Activated CD4-positive, alpha-beta T cell treated with anti-CD3 and anti-CD28 coated beads, Interleukin-2, amount 50 U/mL, for 4 hours (primary cell): Measurements from ENCODE around the gene PHACTR3.
"Not testable (repeated sequence)": the region's sequence is repeated elsewhere in the genome, so short reads cannot be mapped to it uniquely, and the experiment has no call there.

ENCODE experiments used
- DNase-seq, 2 experiments: peaks; one replicate each; pipeline ENCODE4 v3.0.0-alpha.2; 2020

Gene PHACTR3

DNA sequence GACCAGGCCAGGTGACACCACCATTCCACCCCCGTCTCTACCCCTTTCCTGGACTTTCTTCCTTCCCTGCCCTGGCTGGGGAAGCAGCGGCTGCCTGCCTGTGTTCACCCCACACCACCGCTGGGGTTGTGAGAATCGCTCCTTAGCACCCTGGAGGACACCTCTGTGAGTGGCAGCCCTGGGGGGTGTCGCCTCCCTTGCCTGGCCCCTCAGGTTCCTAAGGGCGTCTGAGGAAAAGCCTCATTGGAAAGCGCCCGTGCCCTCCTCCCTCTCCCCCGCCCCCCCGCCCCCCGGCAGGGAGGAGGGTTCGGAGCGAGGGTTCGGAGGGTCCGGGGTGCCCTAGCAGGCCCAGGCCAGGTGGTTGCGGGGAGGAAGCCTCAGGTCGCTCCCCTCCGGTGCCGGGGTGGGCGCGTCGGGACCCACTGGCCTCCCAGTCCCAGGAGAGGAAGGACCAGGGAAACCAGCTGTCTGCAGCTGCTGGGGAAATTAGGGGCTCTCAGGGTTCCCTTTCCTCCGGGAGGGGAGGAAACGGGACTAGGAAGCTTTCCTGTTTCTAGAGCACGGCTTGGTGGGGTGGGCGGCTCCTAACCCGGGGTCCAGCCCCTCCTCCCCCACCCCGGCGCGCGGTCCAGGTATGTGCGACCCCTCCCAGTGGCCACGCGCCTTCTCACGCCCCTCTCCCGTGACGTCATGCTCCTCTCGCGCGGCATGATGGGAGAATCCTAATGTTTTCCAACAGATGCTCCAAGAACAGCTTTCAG is at the start of gene PHACTR3:
Gene PHACTR3, plus strand, starts transcription at position 760 of the 761 bp plus-strand sequence. CDS start 475 bp downstream, outside the sequence.
- DNase-seq = no peak

DNA sequence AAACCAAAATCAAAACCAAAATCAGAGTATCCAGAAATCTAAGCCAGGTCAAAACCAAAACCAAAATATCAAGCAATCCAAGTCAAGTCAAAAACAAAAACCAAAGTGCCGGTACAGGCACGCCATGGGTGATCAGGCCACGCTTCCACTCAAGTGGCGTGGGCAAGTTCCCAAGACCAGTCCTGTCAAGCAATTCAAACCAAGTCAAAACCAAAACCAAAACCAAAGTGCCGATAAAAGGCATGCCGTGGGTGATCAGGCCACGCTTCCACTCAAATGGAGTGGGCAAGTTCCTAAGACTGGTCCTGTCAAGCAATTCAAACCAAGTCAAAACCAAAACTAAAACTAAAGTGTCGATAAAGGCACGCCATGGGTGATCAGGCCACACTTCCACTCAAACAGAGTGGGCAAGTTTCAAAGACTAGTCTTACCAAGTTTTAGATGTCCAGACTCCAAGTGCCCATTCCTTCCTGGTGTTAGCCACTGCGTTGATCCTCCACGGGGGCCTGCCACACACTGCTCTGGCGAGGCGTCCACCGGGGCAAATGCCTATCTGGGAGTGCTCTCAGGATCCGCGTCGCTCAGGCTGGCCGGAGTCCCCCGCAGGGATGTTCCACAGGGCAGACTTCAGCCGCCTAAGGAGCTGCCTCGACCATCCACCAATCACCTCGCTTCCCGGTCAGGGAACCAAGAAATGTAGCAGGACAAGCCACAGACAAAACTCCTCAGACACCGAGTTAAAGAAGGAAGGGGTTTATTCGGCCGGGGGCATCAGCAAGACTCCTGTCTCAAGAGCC is 46.4 kb upstream of the PHACTR3 start:
- not testable (repeated sequence) for DNase-seq

DNA sequence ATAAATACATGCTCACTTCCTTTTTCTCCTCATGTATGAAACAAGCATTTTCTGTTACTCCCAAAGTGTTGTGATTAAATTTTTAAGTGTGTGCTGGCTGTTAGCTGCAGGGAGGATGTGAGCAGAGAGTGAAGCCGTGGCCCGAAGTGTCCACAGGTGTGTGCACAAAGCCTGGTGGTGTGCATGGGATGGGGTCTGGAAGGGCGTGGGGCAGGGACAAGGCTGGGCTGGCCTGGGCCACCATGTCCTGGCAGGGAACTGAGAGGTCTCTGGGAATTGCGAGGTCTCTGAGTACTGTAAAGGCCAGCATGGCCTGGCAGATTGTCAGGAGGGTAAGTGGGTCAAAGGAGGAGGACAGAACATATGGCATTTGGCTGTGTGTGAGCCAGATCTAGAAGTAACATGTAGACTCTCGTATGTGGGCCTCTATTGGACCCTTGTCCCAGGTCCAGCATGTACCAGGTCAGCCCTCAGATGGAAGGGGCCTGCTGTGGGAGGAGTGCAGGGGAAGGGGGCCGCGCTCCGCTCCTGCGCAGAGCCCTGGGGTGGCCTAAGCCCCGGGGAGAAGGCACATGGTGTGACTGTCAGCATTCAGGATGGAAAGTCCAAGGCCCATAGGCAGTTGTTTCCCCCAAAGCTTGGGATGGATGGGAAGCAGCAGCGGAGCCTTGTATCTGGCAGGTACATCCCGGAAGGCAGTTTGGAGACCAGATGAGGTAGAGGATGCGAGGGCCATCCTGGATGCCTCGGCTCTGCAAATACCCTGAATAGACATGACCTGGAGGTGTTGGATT is 45.1 kb upstream of the PHACTR3 start:
- no peak for DNase-seq

DNA sequence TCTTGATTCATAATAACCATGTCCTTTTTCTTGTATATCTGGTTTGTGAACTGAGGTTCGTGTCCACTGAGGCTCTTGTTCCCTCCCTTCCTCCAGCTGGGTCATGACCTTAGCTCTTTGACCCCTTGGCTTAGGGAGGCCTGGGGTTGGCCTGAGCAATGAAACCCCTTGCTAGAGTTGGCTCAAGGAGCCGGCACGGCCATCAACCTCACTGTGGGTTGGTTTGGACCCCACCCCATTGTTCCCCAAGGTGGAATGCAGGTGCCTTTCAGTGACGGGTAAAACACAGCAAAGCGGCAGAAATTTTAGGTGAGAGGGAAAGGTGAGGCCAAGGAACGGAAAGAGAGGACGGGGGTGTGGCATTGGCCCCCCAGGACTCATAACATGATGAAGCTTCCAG is 44.5 kb upstream of the PHACTR3 start:
- no peak for DNase-seq

DNA sequence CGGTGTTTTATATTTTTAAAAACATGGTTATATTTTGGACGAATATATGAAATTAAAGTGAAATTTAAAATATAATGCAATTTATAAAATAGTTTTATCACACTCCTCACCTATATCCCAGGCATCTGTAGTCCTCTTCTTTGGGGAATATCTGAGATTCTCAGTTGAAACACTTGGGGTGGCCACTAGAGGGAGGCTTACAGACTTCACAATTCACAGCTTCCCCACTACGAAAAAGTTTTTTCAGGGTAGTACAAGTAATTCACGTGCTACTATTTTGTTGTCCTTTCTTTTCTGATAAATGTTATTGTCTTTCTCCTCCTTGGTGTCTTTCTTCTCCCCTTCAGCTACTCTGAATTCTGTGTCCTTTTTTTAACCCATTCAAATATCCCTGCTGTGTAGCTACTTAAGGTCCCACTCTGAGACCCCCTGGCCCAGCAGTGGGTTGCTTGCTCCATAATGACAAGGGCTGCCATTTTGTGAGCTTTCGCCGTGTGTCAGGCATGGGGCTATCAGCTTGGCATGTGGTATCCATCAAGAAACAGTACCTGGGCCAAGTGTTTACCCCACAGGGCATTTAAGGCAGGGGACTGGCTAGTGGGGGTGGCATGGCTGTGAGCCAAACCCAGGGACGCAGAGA is 43.6 kb upstream of the PHACTR3 start:
- DNase-seq = no peak

DNA sequence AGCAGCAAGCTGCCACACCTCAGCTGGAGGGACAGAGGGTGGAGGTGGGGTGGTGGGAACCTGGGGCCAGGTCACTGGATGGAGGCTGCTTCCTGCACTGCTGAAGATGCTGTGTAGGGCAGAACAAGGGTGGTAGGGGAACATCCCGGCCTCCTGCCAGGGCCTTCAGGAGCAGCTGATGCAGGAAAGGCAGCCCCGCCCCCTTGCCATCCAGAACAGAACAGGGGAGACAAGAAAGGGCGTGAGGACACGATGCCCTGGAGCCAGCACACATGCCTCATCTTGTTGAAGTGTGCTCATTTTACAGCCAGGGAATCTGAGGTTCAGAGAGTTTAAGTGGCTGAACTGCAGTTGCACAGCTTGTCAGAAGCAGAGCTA is 43.1 kb upstream of the PHACTR3 start:
- DNase-seq = no peak

DNA sequence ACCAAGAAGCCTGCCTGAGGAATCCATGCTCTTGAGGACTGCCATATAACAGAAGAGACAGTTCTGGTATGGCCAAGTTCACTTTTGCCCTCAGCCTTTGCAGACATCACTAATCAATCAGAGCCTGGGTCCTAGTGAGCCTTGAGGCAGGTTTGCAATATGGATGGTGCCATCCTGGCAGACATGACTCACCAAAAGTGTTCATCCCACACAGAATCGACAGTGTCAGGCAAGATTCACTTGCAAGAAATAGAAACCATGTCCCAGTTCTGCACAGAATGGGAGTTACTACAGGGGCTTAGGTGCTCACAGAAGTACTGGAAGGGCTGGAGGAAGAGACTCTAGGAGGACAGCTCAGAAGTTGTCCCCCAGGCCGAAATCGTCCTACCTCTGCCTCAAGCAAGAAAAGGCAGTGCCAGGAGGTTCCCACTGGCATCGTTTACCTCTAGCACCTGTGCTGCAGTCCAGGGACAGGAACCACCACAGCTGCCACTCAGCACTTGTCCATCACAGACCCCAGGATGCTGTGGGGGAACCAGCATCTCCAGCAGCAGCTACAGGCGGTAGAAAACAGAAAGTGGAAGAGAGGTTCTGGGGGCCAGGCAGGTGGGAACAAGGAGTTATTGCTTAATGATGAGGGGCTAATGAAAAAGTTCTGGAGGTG is 42.6 kb upstream of the PHACTR3 start:
- no peak for DNase-seq

DNA sequence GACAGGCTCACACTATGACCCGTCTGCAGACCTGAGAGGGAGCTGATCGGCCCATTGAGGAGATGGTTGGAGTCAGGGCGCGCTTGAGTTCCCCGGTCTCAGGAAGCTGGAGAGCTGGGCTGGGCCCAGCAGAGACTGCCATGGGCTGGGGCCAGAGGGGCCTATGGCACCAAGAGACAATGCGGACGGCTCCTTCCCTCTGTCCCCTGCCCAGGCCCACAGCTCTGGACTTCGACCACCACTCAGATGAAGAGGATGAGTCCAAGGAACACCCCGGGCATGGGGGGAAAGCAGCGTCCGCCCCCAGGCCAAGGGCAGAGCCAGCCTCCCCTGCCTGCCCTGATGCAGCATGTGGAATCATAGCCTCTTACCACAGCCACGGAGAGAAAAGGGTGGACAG is 40.2 kb upstream of the PHACTR3 start:
- DNase-seq = no peak

DNA sequence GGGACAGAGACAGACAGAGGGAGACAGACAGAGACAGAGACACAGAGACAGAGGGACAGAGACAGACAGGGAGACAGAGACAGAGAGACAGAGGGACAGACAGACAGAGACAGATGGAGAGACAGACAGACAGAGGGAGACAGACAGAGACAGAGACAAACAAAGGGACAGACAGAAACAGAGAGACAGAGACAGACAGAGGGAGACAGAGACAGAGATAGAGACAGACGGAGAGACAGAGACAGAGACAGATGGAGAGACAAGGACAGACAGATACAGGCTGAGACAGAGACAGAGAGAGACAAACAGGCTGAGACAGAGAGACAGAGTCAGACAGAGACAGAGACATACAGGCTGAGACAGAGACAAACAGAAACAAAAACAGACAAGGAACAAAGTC is 39.4 kb upstream of the PHACTR3 start:
- no peak for DNase-seq

DNA sequence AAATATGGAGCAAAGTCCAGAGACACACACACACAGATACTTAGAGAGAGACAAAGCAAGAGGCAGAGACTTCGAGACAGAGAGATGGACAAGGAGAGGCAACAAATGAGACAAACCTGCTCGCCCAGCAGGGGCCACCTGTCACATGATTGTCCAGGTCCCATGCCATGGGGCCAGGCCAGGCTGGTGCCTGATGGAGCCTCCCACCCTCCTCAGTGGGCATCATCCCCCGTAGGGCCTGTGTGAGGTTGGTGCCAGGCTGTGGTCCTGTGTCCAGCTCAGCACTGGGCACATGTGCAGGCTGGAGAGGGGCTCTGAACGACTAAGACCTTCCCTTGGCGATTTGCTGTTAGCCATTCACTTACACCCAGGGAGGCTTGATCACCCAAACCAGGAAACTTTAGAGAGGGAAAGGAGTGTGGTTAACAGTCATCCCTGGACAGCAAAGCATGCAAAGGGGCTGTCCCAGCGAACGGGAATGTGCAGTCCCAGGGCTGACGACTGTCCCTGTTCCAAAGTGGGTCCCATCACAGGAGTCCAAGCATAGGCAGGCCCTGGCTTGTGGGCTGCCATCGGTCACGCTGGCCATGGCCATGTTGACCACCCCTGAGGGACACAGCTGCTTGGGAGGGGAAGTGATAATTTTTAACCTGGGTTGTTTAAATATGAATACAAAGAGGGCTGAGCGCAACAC is 38.4 kb upstream of the PHACTR3 start:
- DNase-seq = no peak

DNA sequence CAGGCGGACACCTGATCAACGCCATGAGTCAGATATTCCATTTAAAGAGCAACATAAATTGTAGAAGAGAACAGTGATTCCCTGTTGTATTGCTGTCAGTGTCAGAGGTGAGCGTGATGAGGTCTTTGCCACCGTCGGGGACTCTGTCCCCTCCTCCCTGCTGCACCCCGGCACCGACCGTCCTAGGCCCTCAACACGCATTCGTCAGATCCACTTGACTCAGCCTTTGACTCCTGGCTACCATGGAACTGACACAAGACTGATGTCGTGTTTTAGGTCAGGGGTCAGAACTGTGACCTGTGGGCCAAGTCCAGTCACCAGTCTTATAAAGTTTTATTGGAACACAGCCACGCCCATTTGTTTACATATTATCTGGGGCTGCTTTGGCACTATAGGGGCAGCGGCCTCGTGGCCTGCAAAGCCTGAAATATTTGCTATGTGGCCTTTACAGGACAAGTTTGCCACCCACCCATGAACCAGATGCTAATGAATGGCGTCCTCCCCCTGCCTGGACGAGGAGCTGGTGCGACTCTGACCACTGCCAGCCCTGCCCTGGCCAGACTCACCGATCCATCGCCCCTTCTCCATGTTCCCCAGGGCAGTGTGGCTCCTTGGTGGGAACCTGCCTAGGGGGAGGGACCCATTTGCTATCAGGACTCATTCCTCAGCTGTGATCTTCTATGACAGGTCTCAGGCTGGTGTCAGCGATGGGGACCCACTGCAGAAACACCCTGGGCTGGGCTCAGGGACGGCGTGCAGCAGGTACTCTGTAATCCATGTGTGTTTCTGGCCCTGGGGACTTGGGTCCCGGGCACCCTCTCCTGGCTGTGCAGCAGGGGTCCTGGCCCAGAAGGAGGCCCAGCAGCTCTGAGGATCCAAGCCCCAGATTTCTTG is 37.5 kb upstream of the PHACTR3 start:
- DNase-seq = no peak

DNA sequence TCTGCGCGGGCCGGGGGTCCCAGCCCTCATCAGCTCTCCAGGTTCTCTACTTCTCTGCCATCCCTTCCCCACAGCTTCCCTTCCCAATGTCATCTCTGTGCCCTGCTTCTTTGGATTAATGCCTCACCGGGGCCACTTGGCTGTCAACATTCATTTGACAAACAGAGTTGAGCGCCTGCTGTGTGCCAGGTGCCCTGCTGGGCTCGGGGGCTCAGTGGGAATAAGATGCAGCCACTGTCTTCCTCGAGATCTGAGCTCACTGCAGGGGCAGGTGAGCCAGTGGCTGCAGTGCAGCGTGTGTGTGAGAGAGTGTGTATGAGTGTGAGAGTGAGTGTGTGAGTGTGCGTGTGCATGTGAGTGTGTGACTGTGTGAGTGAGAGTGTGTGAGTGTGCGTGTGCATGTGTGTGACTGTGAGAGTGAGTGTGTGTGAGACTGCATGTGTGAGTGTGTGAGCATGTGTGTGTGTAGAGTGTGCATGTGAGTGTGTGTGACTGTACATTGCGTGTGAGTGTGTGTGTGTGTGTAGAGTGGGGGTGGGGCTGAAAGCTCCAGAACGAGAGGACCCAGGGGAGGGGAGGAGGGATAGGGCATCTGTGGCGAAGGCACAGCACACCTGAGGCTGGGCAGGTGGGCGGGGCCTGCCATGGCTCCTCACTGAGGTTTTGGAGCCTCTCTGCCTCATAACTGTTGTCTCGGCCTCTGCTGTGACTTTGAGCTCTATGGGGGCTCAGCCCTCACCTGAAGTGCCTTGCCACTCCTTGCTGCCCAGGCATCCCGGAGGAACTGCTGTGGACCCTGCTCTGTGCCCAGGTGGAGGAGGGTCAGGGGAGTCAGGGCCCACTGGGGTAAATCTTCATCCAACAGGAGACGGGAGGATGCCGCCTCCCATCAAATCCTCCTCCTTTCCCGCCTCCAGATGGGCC is 36.5 kb upstream of the PHACTR3 start:
- DNase-seq = no peak

DNA sequence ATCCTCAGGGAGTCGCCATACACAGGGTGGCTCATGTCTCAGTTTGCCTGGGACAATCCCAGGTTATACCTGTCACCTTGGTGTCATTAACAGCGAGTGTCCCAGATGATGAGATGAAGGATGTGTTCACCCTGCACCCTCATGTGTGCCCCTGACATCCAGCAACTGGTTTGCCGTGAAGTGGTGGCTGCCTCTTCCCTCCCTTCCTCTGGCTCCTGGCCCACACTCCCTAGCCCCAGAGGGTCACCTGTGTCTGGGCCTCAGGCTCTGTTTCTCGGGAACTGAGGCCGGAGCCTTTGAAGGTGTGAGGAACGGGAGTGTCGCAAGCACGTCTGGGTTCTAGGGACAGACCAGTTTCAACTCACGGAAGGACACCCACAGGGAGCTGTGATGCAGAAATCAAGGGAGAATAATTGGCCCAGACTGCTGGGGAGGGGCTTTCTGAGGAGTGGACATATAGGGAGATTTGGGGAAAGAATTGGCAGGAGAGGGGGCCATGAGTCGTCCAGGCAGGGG is 35.8 kb upstream of the PHACTR3 start:
- no peak for DNase-seq

DNA sequence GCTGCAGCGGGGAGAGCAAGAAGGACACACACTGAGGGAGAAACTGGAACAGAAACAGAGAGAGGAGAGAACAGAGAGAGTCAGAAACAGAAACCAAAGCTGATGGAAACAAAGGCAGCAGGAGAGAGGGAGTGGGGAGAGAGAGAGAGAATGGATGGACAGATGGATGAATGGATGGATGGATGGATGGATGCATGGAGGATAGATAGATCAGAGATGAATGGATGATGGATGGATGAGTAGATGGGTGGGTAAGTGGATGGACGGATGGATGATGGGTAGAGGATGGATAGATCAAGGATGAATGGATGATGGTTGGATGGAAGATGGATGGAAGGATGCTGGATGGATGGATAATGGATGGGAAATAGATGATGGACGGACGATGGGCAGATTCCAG is 35.0 kb upstream of the PHACTR3 start:
- DNase-seq = no peak

DNA sequence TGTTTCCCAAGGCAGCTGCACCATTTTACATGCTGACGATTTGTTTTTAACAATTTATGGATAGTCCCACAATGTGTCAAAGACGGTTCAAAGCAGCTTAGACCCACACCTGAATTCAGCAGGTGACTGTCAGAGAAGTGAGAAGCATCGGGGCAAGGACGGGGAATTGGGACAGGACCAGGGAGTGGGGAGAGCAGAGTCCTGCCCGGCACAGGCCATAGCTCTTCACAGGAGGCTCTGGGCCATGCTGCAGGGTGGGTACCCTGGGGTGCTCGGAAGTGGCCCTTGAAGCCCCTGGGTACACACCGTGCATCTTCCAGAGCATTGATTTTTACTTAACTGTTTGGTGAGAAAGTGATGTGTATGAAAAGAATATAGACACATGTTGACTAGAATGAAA is 33.2 kb upstream of the PHACTR3 start:
- DNase-seq = no peak

DNA sequence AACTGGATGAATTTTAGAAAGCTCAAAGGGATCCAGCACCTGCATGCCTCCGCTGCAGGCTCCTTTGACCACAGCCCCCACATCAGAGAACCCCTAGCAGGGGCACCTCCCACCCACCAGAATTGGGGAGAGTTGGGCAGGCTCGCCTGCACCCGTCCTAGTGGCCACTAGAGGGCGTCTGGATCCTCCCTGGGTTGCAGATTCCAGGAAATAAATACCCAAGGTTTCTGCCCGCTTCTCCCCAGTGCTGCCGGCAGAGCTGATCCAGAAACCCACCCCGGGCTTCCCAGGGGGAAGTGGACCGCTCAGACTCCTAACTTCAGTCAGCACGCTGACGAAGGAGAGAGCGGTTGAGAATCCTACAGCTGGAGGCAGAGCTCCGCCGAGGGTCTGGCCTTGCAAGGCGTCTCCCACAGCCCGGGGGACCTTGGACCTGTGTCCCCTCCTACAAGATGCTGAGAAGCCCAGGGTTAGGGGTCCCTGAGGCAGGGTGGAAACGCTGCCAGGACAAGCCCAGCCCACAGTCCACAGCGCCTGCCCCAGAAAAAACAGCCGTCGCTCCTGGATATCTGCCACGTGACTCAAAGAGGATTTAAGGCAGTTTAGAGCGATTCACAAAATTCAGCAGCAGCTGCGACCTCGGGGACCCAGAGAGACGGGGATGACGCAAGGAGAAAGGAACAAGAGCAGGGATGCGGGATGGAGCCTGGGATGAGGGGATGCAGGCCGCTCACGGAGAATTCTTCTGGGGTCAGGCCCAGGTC is 32.6 kb upstream of the PHACTR3 start:
- peak; percentile 43 to 46 for DNase-seq

DNA sequence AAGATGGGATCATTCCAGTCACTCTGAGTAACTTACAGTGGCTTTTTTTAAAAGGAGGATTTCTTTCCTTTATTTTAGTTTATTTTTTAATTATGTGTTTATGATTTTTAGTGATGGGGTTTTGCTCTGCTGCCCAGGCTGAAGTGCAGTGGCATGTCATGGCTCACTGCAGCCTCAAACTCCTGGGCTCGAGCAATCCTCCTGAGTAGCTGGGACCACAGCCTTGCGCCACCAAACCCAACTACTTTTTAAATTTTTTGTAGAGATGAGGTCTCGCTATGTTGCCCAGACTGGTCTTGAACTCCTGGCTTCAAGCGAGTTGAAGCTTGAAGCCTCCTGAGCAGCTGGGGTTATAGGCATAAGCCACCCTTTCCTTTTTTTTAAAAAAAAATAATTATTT is 31.8 kb upstream of the PHACTR3 start:
- DNase-seq = no peak

DNA sequence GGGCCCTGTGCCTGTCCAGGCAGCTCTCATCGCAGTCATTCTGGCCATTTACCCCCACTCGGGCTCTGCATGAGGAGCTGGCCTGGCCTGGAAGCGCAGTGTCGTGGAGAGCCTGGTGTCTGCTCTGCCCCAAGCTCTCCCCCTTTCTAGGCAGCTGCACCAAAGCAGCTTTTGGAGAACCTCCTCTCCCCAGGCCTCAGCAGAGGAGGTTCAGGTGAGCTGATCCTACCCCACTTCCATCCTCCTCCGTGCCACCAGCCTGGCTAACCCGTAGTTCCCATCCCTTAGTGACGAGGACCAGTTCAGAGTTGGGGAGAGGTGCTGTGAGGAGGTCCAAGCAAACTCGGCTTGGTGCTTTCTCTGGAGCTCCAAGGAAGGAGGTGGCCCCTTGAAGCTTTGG is 30.5 kb upstream of the PHACTR3 start:
- no peak for DNase-seq

DNA sequence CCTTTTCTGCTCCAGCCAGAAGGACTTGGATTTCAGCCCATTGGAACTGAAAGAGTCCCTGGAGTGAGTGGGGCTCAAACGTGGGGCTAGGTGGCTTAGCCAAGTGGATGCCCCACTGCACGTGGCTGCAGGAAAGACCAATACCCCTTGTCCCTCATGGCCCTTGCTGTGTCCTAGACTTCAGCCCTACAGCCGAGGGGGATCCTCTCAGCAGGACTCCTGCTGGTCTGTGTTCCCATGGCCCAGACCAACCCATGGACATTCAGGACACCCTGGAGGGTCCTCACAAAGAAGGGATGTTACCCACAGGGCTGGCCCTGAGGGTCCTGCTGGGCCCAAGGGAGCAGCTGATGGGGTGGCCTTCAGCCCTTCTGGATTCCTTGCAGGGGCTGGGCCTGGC is 30.0 kb upstream of the PHACTR3 start:
- DNase-seq = no peak
